Ascending aorta (tissue), 2 donors: ENCODE results near the gene SERTAD3. TPM values are rescaled to one million over a fixed set of nuclear protein-coding genes. Genes with fewer than 3 reads are reported as not detected.

Source experiments
- DNase-seq, 2 donors: peaks; one replicate each; pipeline ENCODE4 v3.0.0-alpha.2; 2019; ENCODE audit warnings: low spot score in 2 of 2
- H3K27ac ChIP-seq, 2 donors: fragments of 200-600 bp; sonication (generic); one replicate each; pipeline ENCODE4 v1.5.1; 2016 to 2017; ENCODE audit warnings: mild to moderate bottlenecking in 1 of 2
- H3K27me3 ChIP-seq: fragments of 200-600 bp; sonication (generic); one replicate; pipeline ENCODE4 v1.5.1; 2017
- H3K36me3 ChIP-seq, 2 donors: fragments of 200-600 bp; sonication (generic); one replicate each; pipeline ENCODE4 v1.5.1; 2016
- H3K4me1 ChIP-seq, 2 donors: fragments of 200-600 bp; sonication (generic); one replicate each; pipeline ENCODE4 v1.5.1; 2016 to 2017; ENCODE audit warnings: mild to moderate bottlenecking in 1 of 2
- H3K4me3 ChIP-seq, 2 donors: fragments of 200-600 bp; sonication (generic); one replicate each; pipeline ENCODE4 v1.5.1; 2016 to 2017; ENCODE audit warnings: mild to moderate bottlenecking in 1 of 2
- H3K9me3 ChIP-seq, 2 donors: fragments of 200-600 bp; sonication (generic); one replicate each; pipeline ENCODE4 v1.5.1; 2016
- intact Hi-C: fragments of 100-400 bp; cut with DNase I; formaldehyde crosslinking; loops from one replicate; pipeline ENCODE4 v1.15.1; 2023
- total RNA-seq: library from RNA; depleted of rRNA; stranded (reverse); fragments of >200 nt; gene quantifications from one replicate; pipeline ENCODE4 v1.1.0, GENCODE V29; 2016
- TF ChIP-seq, protein P1 (sequence below), 3 experiments: fragments of 200-600 bp in 2 of 3; fragments of 450-650 bp in 1 of 3; sonication (generic) in 2 of 3; IDR thresholded peaks; one replicate each; pipeline ENCODE4 v1.5.1; 2016 to 2019; ENCODE audit warnings: antibody characterized with exemption in 3 of 3, mild to moderate bottlenecking in 1 of 3, moderate library complexity in 1 of 3

The SERTAD3 gene
- total RNA-seq, 1 donor from 2014 or later, result 36.9 TPM

DNA sequence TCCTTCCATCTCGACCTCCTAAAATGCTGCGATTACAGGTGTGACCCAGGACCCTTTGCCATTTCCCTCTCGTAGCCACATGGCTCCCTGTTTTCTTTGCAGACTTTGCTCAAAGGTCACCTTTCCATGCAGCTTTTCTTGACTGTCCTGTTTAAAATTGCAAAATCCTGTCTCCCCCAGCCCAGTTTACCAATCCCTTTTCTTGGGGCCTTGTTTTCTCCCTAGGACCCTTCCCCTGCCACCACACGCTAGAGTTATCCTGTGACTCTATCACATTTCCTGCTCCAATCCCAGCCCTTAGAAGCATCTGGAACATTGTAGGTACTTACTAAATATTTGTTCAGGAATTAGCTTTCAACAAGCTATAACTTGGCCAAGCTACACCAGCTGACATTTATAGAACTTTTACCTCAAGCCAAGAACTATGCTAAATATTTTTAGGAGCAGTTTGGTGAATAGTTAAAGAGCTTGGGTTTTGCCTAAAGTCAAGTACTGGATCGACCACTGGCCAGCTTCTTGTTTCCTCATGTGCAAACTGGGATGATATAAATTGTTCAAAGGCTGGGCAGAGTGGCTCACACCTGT lies 9.1 kb upstream of the SERTAD3 start:
- peaks cover 26 to 49% of the 10 kb centered on the region in 2 donors for H3K36me3 ChIP-seq
- H3K9me3 ChIP-seq, result no peaks in the 10 kb centered on the region
- intact Hi-C loops, result no loop called here
- TF ChIP-seq, protein P1, sequence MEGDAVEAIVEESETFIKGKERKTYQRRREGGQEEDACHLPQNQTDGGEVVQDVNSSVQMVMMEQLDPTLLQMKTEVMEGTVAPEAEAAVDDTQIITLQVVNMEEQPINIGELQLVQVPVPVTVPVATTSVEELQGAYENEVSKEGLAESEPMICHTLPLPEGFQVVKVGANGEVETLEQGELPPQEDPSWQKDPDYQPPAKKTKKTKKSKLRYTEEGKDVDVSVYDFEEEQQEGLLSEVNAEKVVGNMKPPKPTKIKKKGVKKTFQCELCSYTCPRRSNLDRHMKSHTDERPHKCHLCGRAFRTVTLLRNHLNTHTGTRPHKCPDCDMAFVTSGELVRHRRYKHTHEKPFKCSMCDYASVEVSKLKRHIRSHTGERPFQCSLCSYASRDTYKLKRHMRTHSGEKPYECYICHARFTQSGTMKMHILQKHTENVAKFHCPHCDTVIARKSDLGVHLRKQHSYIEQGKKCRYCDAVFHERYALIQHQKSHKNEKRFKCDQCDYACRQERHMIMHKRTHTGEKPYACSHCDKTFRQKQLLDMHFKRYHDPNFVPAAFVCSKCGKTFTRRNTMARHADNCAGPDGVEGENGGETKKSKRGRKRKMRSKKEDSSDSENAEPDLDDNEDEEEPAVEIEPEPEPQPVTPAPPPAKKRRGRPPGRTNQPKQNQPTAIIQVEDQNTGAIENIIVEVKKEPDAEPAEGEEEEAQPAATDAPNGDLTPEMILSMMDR (IDR thresholded peaks at IDR 0.05), result no peak
- no peaks in the 10 kb centered on the region for H3K4me1 ChIP-seq
- H3K27ac ChIP-seq, result no peak overlapping the region
- DNase-seq, result no peak
- no peaks in the 10 kb centered on the region for H3K27me3 ChIP-seq
- no peak overlapping the region for H3K4me3 ChIP-seq

DNA sequence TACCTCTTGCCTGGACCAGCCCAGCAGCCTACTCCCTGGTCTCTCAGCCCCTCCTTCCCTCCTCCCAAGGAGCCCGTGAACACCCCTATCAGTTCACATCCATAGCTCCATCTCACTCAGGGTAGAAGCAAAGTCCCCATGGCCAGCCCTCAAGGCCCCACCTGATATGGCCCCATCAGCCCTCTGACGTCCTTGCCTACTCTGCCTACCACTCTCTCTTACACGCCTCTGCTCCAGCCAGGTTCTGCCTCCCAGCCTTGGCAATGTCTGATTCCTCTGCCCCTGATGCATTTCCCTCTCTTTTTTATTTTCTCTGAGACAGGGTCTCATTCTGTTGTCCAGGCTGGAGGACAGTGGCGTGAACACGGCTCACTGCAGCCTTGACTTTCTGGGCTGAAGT lies 7.9 kb upstream of the SERTAD3 start:
- no peaks in the 10 kb centered on the region for H3K9me3 ChIP-seq
- no peak overlapping the region for H3K4me3 ChIP-seq
- no peaks in the 10 kb centered on the region for H3K4me1 ChIP-seq
- no peak overlapping the region for H3K27ac ChIP-seq
- H3K27me3 ChIP-seq, result no peaks in the 10 kb centered on the region
- intact Hi-C loops, result no loop called here
- TF ChIP-seq, protein P1 (IDR thresholded peaks at IDR 0.05), result no peak
- peaks cover 25 to 51% of the 10 kb centered on the region in 2 donors for H3K36me3 ChIP-seq
- DNase-seq, result no peak

DNA sequence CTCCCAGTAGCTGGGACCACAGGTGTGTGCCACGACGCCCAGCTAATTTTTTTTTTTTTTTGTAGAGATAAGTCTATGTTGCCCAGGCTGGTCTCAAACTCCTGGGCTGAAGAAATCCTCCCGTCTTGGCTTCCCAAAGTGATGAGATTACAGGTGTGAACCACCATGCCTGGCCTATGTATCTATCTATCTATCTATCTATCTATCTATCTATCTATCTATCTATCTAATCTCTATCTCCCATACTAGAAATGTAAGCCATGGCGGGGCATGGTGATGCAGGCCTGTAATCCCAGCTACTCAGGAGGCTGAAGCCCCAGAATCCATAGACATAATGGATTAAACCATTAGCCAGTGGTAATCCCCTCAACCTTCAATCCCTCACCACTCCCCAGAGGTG lies 6.5 kb upstream of the SERTAD3 start:
- TF ChIP-seq, protein P1 (IDR thresholded peaks at IDR 0.05), result no peak
- DNase-seq, result no peak
- Histone ChIP-seq H3K4me1 (no peaks in the 10 kb centered on the region), H3K27ac (no peak overlapping the region), H3K4me3 (no peak overlapping the region), H3K9me3 (no peaks in the 10 kb centered on the region), H3K27me3 (no peaks in the 10 kb centered on the region), H3K36me3 (peaks cover 23 to 46% of the 10 kb centered on the region in 2 donors)
- intact Hi-C loops, result no loop called here

DNA sequence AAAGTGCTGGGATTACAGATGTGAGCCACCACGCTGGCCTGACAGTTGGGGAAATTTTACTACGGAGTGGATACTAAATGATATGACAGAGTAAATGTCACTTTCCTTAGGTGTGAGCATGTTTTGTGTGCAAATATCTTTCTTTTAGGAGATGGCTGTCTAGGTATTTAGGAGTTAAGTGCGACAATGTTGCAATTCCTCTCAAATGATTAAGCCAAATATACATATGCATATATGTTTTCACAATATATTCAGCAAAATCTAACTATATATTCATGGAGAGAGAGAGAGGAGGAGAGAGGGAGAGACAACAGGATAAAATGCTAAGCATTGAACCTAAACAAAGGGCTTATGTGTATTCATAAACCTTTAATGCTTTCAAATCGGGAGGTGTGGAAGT lies 5.4 kb upstream of the SERTAD3 start:
- Histone ChIP-seq H3K27me3 (no peaks in the 10 kb centered on the region), H3K9me3 (no peaks in the 10 kb centered on the region), H3K4me3 (no peak overlapping the region), H3K4me1 (no peaks in the 10 kb centered on the region), H3K27ac (no peak overlapping the region), H3K36me3 (peaks cover 18 to 38% of the 10 kb centered on the region in 2 donors)
- intact Hi-C loops, result no loop called here
- no peak for DNase-seq
- TF ChIP-seq, protein P1 (IDR thresholded peaks at IDR 0.05), result no peak

DNA sequence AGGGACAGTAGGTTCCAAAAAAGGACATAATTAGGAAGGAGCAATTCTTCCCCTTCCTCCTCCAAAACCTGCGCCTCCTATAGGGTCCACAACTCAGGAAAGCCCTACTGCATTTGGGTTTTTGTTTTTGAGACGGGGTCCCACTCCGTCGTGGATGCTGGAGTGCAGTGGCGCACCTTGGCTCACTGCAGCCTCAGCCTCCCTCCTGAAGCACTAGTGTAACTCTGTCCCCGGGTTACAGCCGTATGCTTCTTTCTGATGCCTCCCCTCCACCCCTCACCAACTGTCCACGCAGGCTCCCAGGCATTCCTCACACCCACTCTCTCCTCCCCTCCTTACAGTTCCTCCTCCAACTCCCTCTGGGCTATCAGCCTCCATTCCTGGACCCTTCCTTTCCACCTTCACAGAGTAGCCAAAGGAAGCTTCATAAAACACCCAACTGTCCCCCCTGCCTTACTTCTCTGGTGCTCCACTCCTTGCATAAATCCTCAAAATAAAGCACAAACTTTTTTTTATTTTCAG lies 2.2 kb upstream of the SERTAD3 start:
- H3K27ac ChIP-seq, result no peak overlapping the region

More for the DNA sequence above, 2.2 kb upstream of the SERTAD3 start:
- Histone ChIP-seq H3K4me1 (peaks cover 3 to 11% of the 10 kb centered on the region in 2 donors), H3K4me3 (no peak overlapping the region), H3K27me3 (no peaks in the 10 kb centered on the region), H3K9me3 (no peaks in the 10 kb centered on the region), H3K36me3 (peaks cover 24 to 48% of the 10 kb centered on the region in 2 donors)
- no peak for DNase-seq
- TF ChIP-seq, protein P1 (IDR thresholded peaks at IDR 0.05), result no peak
- intact Hi-C loops, result no loop called here
